WTC11 (cell line): ENCODE measurements around the gene VEZT. TPM values are rescaled to one million over a fixed set of nuclear protein-coding genes. Genes with fewer than 3 reads are reported as not detected.

Experiments
- ATAC-seq: fragments of 200-7000 bp; cut with Tn5 transposase; 2 replicates; pipeline ENCODE4 v1.10.0; 2021; ENCODE audit warnings: mild to moderate bottlenecking, moderate library complexity
- CTCF ChIA-PET: fragments of 300-600 bp; sonication (Branson Sonifier 250); formaldehyde crosslinking; loops from one replicate; lab custom pipeline; 2021; ENCODE audit warnings: antibody characterized with exemption; lab: Charles Lee
- POLR2A ChIA-PET: fragments of 350-600 bp; sonication (Branson Sonifier 250); formaldehyde crosslinking; loops from one replicate; lab custom pipeline; 2021; ENCODE audit warnings: antibody characterized with exemption; lab: Charles Lee
- DNase-seq: peaks from one replicate; pipeline ENCODE4 v3.0.0; 2021; ENCODE audit warnings: low spot score
- H3K27ac Mint-ChIP-seq: 2 replicates; pipeline ENCODE4 v1.8.0; 2021; ENCODE audit warnings: mixed read lengths
- H3K27me3 Mint-ChIP-seq: 2 replicates; pipeline ENCODE4 v1.8.0; 2021; ENCODE audit warnings: low read depth, mild to moderate bottlenecking, moderate library complexity, mixed read lengths
- H3K36me3 Mint-ChIP-seq: 2 replicates; pipeline ENCODE4 v1.8.0; 2021; ENCODE audit warnings: mixed read lengths
- H3K4me1 Mint-ChIP-seq: 2 replicates; pipeline ENCODE4 v1.8.0; 2022; ENCODE audit warnings: mixed read lengths
- H3K4me3 Mint-ChIP-seq: 2 replicates; pipeline ENCODE4 v1.8.0; 2021; ENCODE audit warnings: mild to moderate bottlenecking, moderate library complexity, mixed read lengths
- H3K9me3 Mint-ChIP-seq: 2 replicates; pipeline ENCODE4 v1.8.0; 2021; ENCODE audit warnings: mixed read lengths
- CBFB ChIP-seq: sonication (generic); formaldehyde crosslinking; IDR thresholded peaks from 2 replicates; pipeline ENCODE4 v1.8.1; 2022; ENCODE audit warnings: mild to moderate bottlenecking, low read depth, missing genetic modification reagents
- CREB1 ChIP-seq: sonication (generic); formaldehyde crosslinking; IDR thresholded peaks from 2 replicates; pipeline ENCODE4 v1.8.0; 2023; ENCODE audit warnings: mild to moderate bottlenecking, missing genetic modification reagents
- ELF4 ChIP-seq: sonication (generic); formaldehyde crosslinking; IDR thresholded peaks from 2 replicates; pipeline ENCODE4 v1.8.1; 2022; ENCODE audit warnings: low read depth, mild to moderate bottlenecking, moderate library complexity, missing genetic modification reagents
- FOXK1 ChIP-seq: sonication (generic); formaldehyde crosslinking; IDR thresholded peaks from 2 replicates; pipeline ENCODE4 v1.8.0; 2022; ENCODE audit warnings: mild to moderate bottlenecking, moderate library complexity, missing genetic modification reagents
- FOXP1 ChIP-seq: sonication (generic); formaldehyde crosslinking; IDR thresholded peaks from 2 replicates; pipeline ENCODE4 v1.8.0; 2022; ENCODE audit warnings: missing genetic modification reagents, mild to moderate bottlenecking, moderate library complexity, borderline replicate concordance
- GRHL2 ChIP-seq: fragments of 250-450 bp; sonication (Bioruptor Pico); IDR thresholded peaks from 2 replicates; pipeline ENCODE4 v1.8.0; 2022; ENCODE audit warnings: mild to moderate bottlenecking, moderate library complexity; ENCODE audit not compliant: insufficient replicate concordance, severe bottlenecking
- HMGA2 ChIP-seq: fragments of 250-450 bp; sonication (Bioruptor Pico); IDR thresholded peaks from 2 replicates; pipeline ENCODE4 v1.4.0; 2021; ENCODE audit warnings: mild to moderate bottlenecking, moderate library complexity
- IRF2 ChIP-seq: sonication (generic); formaldehyde crosslinking; IDR thresholded peaks from 2 replicates; pipeline ENCODE4 v1.8.0; 2022; ENCODE audit warnings: low read depth, missing genetic modification reagents, borderline replicate concordance
- JAZF1 ChIP-seq: fragments of 250-450 bp; sonication (Bioruptor Pico); IDR thresholded peaks from 2 replicates; pipeline ENCODE4 v1.9.0; 2021; ENCODE audit warnings: moderate library complexity, mild to moderate bottlenecking, inconsistent platforms
- MYBL2 ChIP-seq: sonication (generic); formaldehyde crosslinking; IDR thresholded peaks from 2 replicates; pipeline ENCODE4 v1.8.1; 2023; ENCODE audit warnings: mild to moderate bottlenecking, moderate library complexity, missing genetic modification reagents
- NFATC4 ChIP-seq: fragments of 250-450 bp; sonication (Bioruptor Pico); IDR thresholded peaks from 2 replicates; pipeline ENCODE4 v1.9.0; 2021; ENCODE audit warnings: mild to moderate bottlenecking
- NR2C2 ChIP-seq: sonication (generic); formaldehyde crosslinking; IDR thresholded peaks from 2 replicates; pipeline ENCODE4 v1.8.0; 2022; ENCODE audit warnings: mild to moderate bottlenecking, missing genetic modification reagents
- OVOL2 ChIP-seq: fragments of 250-450 bp; sonication (Bioruptor Pico); IDR thresholded peaks from 2 replicates; pipeline ENCODE4 v1.9.0; 2021; ENCODE audit warnings: mild to moderate bottlenecking, borderline replicate concordance
- RORB ChIP-seq: fragments of 250-450 bp; sonication (Bioruptor Pico); IDR thresholded peaks from 2 replicates; pipeline ENCODE4 v1.9.0; 2021; ENCODE audit warnings: mild to moderate bottlenecking
- SMAD3 ChIP-seq: sonication (generic); formaldehyde crosslinking; IDR thresholded peaks from 2 replicates; pipeline ENCODE4 v1.8.0; 2022; ENCODE audit warnings: missing genetic modification reagents, mild to moderate bottlenecking, borderline replicate concordance
- TEAD4 ChIP-seq: sonication (generic); formaldehyde crosslinking; IDR thresholded peaks from 2 replicates; pipeline ENCODE4 v1.8.0; 2022; ENCODE audit warnings: mild to moderate bottlenecking, missing genetic modification reagents
- ZBTB21 ChIP-seq: sonication (generic); formaldehyde crosslinking; IDR thresholded peaks from 2 replicates; pipeline ENCODE4 v1.8.1; 2023; ENCODE audit warnings: mild to moderate bottlenecking, missing genetic modification reagents, borderline replicate concordance
- ZNF232 ChIP-seq: sonication (generic); formaldehyde crosslinking; IDR thresholded peaks from 2 replicates; pipeline ENCODE4 v1.8.0; 2022; ENCODE audit warnings: mild to moderate bottlenecking, missing genetic modification reagents
- ZNF263 ChIP-seq: sonication (generic); formaldehyde crosslinking; IDR thresholded peaks from 2 replicates; pipeline ENCODE4 v1.8.1; 2022; ENCODE audit warnings: low read depth, mild to moderate bottlenecking, moderate library complexity, missing genetic modification reagents
- ZNF396 ChIP-seq: fragments of 250-450 bp; sonication (Bioruptor Pico); IDR thresholded peaks from 2 replicates; pipeline ENCODE4 v1.8.0; 2021; ENCODE audit warnings: mild to moderate bottlenecking, moderate library complexity, borderline replicate concordance
- ZNF423 ChIP-seq: fragments of 250-450 bp; sonication (Bioruptor Pico); IDR thresholded peaks from 2 replicates; pipeline ENCODE4 v2.1.2; 2022; ENCODE audit warnings: mild to moderate bottlenecking, moderate library complexity
- total RNA-seq: library from RNA; stranded (reverse); gene quantifications from 3 replicates; pipeline ENCODE4 v1.2.3, GENCODE V29; 2021
- TF ChIP-seq, protein P1 (sequence below): sonication (generic); formaldehyde crosslinking; IDR thresholded peaks from 2 replicates; pipeline ENCODE4 v1.8.0; 2022; ENCODE audit warnings: missing genetic modification reagents
- TF ChIP-seq, protein P2 (sequence below): sonication (generic); formaldehyde crosslinking; IDR thresholded peaks from 2 replicates; pipeline ENCODE4 v1.8.0; 2023; ENCODE audit warnings: missing genetic modification reagents
- TF ChIP-seq, protein P3 (sequence below): sonication (generic); formaldehyde crosslinking; conservative IDR thresholded peaks from 2 replicates; pipeline ENCODE4 v1.8.1; 2022; ENCODE audit warnings: mild to moderate bottlenecking, missing genetic modification reagents
- TF ChIP-seq, protein P4 (sequence below): sonication (generic); formaldehyde crosslinking; IDR thresholded peaks from 2 replicates; pipeline ENCODE4 v1.8.1; 2023; ENCODE audit warnings: mild to moderate bottlenecking, missing genetic modification reagents
- TF ChIP-seq, protein P5 (sequence below): sonication (generic); formaldehyde crosslinking; IDR thresholded peaks from 2 replicates; pipeline ENCODE4 v1.8.1; 2023; ENCODE audit warnings: mild to moderate bottlenecking, missing genetic modification reagents, borderline replicate concordance

Gene VEZT
- total RNA-seq, 1 experiment from 2014 or later = 54.5 TPM

DNA sequence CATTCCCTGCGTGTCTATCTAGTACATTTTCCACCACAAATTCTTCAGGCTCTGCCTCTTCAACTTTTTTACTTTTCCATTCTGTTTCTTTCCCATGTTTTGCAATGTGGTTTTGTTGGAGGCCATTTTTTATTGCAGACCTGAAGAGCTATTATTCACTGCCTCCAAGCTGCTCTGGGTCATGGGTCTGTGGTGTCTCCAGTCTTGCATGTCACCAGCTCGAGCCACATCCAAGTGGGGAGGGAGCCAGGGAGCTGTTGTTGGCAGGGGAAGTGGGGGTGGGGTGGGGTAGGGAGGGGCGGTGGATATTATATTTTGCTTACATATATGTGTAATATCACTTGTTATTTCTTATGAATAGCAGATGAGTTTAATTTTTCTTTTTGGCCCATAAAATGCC is 69.1 kb downstream of the VEZT start:
- TF ChIP-seq FOXP1 (CRISPR knock-in tag) (no peak), ZNF232 (CRISPR knock-in tag) (no peak)
- TF ChIP-seq, protein P1, sequence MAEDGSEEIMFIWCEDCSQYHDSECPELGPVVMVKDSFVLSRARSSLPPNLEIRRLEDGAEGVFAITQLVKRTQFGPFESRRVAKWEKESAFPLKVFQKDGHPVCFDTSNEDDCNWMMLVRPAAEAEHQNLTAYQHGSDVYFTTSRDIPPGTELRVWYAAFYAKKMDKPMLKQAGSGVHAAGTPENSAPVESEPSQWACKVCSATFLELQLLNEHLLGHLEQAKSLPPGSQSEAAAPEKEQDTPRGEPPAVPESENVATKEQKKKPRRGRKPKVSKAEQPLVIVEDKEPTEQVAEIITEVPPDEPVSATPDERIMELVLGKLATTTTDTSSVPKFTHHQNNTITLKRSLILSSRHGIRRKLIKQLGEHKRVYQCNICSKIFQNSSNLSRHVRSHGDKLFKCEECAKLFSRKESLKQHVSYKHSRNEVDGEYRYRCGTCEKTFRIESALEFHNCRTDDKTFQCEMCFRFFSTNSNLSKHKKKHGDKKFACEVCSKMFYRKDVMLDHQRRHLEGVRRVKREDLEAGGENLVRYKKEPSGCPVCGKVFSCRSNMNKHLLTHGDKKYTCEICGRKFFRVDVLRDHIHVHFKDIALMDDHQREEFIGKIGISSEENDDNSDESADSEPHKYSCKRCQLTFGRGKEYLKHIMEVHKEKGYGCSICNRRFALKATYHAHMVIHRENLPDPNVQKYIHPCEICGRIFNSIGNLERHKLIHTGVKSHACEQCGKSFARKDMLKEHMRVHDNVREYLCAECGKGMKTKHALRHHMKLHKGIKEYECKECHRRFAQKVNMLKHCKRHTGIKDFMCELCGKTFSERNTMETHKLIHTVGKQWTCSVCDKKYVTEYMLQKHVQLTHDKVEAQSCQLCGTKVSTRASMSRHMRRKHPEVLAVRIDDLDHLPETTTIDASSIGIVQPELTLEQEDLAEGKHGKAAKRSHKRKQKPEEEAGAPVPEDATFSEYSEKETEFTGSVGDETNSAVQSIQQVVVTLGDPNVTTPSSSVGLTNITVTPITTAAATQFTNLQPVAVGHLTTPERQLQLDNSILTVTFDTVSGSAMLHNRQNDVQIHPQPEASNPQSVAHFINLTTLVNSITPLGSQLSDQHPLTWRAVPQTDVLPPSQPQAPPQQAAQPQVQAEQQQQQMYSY (CRISPR knock-in tag) = no peak
- Mint-ChIP-seq H3K36me3 (peaks cover 50% of the 10 kb centered on the region), H3K9me3 (no peaks in the 10 kb centered on the region), H3K4me1 (no peaks in the 10 kb centered on the region), H3K27ac (no peak overlapping the region), H3K27me3 (no peaks in the 10 kb centered on the region), H3K4me3 (no peak overlapping the region)
- ATAC-seq (no peak), DNase-seq (no peak)
- ChIA-PET POLR2A (no interaction called here), CTCF (interaction anchor here (1.0 kb wide), 1 partner anchor 179 kb away, joined by 3 read pairs; no protein-coding TSS in a partner anchor)

DNA sequence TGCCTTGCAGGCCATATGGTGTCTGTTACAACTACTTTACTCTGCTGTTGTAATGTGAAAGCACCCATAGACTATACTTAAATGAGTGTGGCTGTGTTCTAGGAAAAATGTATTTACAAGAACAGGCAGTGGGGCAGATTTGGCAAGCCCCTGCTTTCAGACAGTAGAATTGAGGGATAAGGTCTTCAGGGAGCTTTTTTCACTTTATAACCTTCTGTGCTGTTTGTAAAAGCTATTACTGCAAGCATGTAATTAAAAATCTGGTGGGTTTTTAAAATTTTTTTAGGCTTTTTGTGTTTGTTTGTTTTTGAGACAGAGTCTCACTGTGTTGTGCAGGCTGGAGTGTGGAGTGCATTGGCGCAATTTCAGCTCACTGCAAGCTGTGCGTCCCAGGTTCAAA is 73.9 kb downstream of the VEZT start:
- no peak for ATAC-seq

DNA sequence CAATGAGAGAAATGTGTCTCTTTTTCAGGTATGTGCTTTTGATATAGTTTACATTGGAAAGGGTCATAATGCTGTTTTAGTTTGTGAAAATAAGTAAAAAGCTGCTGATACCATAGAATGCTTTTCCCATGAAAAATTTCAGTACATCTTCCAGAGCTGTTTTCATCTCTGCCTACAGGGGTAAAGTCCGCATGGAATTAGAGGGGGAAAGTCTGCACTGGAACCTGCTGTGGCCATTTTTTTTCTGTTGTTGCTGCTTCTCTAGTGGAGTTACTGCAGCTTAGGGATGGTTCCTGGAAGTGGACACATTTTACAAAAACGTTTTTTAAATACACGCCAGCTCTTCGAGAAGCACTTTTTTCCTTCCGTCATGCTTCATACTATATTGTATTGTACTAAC is 81.3 kb downstream of the VEZT start:
- H3K4me1 Mint-ChIP-seq = 0 out of 2 replicates have a peak, but pooled peaks cover 2% of the 10 kb centered on the region
- ATAC-seq = no peak
- POLR2A ChIA-PET = no interaction called here

More for the DNA sequence above, 73.9 kb downstream of the VEZT start:
- TF ChIP-seq NR2C2 (CRISPR knock-in tag) (no peak), MYBL2 (no peak), HMGA2 (no peak), SMAD3 (no peak), IRF2 (CRISPR knock-in tag) (no peak), ELF4 (CRISPR knock-in tag) (no peak), TEAD4 (no peak), CBFB (CRISPR knock-in tag) (no peak), ZBTB21 (no peak), GRHL2 (CRISPR knock-in tag) (no peak)
- TF ChIP-seq, protein P2, sequence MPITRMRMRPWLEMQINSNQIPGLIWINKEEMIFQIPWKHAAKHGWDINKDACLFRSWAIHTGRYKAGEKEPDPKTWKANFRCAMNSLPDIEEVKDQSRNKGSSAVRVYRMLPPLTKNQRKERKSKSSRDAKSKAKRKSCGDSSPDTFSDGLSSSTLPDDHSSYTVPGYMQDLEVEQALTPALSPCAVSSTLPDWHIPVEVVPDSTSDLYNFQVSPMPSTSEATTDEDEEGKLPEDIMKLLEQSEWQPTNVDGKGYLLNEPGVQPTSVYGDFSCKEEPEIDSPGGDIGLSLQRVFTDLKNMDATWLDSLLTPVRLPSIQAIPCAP (CRISPR knock-in tag) = no peak
- TF ChIP-seq, protein P3, sequence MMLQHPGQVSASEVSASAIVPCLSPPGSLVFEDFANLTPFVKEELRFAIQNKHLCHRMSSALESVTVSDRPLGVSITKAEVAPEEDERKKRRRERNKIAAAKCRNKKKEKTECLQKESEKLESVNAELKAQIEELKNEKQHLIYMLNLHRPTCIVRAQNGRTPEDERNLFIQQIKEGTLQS (CRISPR knock-in tag) = no peak
- H3K9me3 Mint-ChIP-seq = no peaks in the 10 kb centered on the region
- DNase-seq = no peak
- H3K4me1 Mint-ChIP-seq = no peaks in the 10 kb centered on the region
- ChIA-PET POLR2A (no interaction called here), CTCF (no interaction called here)
- H3K36me3 Mint-ChIP-seq = peaks cover 42% of the 10 kb centered on the region
- no peak overlapping the region for H3K4me3 Mint-ChIP-seq
- H3K27ac Mint-ChIP-seq = peak overlapping the region; percentile 15; the same call in 1 of the 2 replicates
- no peaks in the 10 kb centered on the region for H3K27me3 Mint-ChIP-seq

More for the DNA sequence above, 81.3 kb downstream of the VEZT start:
- Mint-ChIP-seq H3K4me3 (no peak overlapping the region), H3K36me3 (peaks cover 27% of the 10 kb centered on the region), H3K9me3 (no peaks in the 10 kb centered on the region), H3K27me3 (no peaks in the 10 kb centered on the region), H3K27ac (no peak overlapping the region)
- TF ChIP-seq ZNF232 (CRISPR knock-in tag) (no peak), ZNF263 (CRISPR knock-in tag) (no peak), RORB (CRISPR knock-in tag) (no peak), ELF4 (CRISPR knock-in tag) (no peak), ZNF396 (CRISPR knock-in tag) (no peak), FOXP1 (CRISPR knock-in tag) (no peak), OVOL2 (no peak), JAZF1 (CRISPR knock-in tag) (no peak), CREB1 (CRISPR knock-in tag) (no peak), FOXK1 (CRISPR knock-in tag) (no peak), ZNF423 (CRISPR knock-in tag) (no peak), GRHL2 (CRISPR knock-in tag) (no peak), NFATC4 (CRISPR knock-in tag) (no peak)
- TF ChIP-seq, protein P4, sequence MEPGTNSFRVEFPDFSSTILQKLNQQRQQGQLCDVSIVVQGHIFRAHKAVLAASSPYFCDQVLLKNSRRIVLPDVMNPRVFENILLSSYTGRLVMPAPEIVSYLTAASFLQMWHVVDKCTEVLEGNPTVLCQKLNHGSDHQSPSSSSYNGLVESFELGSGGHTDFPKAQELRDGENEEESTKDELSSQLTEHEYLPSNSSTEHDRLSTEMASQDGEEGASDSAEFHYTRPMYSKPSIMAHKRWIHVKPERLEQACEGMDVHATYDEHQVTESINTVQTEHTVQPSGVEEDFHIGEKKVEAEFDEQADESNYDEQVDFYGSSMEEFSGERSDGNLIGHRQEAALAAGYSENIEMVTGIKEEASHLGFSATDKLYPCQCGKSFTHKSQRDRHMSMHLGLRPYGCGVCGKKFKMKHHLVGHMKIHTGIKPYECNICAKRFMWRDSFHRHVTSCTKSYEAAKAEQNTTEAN = no peak
- TF ChIP-seq, protein P5, sequence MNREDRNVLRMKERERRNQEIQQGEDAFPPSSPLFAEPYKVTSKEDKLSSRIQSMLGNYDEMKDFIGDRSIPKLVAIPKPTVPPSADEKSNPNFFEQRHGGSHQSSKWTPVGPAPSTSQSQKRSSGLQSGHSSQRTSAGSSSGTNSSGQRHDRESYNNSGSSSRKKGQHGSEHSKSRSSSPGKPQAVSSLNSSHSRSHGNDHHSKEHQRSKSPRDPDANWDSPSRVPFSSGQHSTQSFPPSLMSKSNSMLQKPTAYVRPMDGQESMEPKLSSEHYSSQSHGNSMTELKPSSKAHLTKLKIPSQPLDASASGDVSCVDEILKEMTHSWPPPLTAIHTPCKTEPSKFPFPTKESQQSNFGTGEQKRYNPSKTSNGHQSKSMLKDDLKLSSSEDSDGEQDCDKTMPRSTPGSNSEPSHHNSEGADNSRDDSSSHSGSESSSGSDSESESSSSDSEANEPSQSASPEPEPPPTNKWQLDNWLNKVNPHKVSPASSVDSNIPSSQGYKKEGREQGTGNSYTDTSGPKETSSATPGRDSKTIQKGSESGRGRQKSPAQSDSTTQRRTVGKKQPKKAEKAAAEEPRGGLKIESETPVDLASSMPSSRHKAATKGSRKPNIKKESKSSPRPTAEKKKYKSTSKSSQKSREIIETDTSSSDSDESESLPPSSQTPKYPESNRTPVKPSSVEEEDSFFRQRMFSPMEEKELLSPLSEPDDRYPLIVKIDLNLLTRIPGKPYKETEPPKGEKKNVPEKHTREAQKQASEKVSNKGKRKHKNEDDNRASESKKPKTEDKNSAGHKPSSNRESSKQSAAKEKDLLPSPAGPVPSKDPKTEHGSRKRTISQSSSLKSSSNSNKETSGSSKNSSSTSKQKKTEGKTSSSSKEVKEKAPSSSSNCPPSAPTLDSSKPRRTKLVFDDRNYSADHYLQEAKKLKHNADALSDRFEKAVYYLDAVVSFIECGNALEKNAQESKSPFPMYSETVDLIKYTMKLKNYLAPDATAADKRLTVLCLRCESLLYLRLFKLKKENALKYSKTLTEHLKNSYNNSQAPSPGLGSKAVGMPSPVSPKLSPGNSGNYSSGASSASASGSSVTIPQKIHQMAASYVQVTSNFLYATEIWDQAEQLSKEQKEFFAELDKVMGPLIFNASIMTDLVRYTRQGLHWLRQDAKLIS (CRISPR knock-in tag) = no peak
- no peak for DNase-seq
- CTCF ChIA-PET = no interaction called here
